Lower leg skin (tissue), 3 donors: ENCODE results near the gene CEBPZ.

Source experiments
- CTCF ChIP-seq, 3 donors: fragments of 450-650 bp; IDR thresholded peaks; one replicate each; pipeline ENCODE4 v1.5.1; 2016; ENCODE audit warnings: antibody characterized with exemption in 3 of 3, mild to moderate bottlenecking in 3 of 3, moderate library complexity in 2 of 3
- POLR2A ChIP-seq, 2 donors: fragments of 450-650 bp; IDR thresholded peaks; one replicate each; pipeline ENCODE4 v1.6.1; 2016 to 2017; ENCODE audit warnings: antibody characterized with exemption in 2 of 2, mild to moderate bottlenecking in 1 of 2, moderate library complexity in 1 of 2

DNA sequence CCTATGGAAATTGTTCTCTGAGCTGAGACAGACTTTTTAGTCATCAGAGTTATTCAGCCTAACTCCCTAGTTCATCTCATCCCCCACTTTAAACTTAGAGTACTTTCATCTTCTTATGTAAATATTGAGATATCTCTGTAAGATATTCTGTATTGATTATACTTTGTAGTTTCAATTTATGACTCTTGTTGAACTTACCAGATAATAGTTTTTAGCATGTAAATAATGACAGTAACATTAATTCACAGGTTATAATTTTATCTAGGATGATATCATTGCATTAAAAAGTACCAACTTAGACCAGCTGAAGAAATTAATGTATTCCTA is 59.8 kb downstream of the CEBPZ start:
- TF ChIP-seq CTCF (IDR thresholded peaks at IDR 0.05) (no peak), POLR2A (IDR thresholded peaks at IDR 0.05) (no peak)
